GM23338 (cell line): ENCODE measurements around the gene CNNM2. TPM values are rescaled to one million over a fixed set of nuclear protein-coding genes. Genes with fewer than 3 reads are reported as not detected.

ENCODE experiments used
- ATAC-seq: fragments of 200-7000 bp; cut with Tn5 transposase; 3 replicates; pipeline ENCODE4 v1.9.1; 2020
- DNase-seq: peaks from one replicate; pipeline ENCODE4 v3.0.0-alpha.2; 2015; ENCODE audit warnings: low spot score
- H2AFZ ChIP-seq: fragments of 200-600 bp; sonication (generic); 2 replicates; pipeline ENCODE4 v1.8.0; 2016; ENCODE audit warnings: antibody characterized with exemption, mild to moderate bottlenecking, moderate library complexity
- H3F3A ChIP-seq: fragments of 200-600 bp; sonication (generic); replicated peaks from 2 replicates; pipeline ENCODE4 v1.8.0; 2017; ENCODE audit warnings: antibody characterized with exemption, mixed run types, low read depth
- H3K27ac ChIP-seq: fragments of 200-600 bp; sonication (generic); 2 replicates; pipeline ENCODE4 v1.6.1; 2016; ENCODE audit warnings: low read depth
- H3K27me3 ChIP-seq: fragments of 200-600 bp; sonication (generic); 2 replicates; pipeline ENCODE4 v1.8.0; 2016; ENCODE audit warnings: mild to moderate bottlenecking, mixed run types, moderate library complexity; ENCODE audit not compliant: insufficient read depth
- H3K36me3 ChIP-seq: fragments of 200-600 bp; sonication (generic); 2 replicates; pipeline ENCODE4 v1.8.0; 2016; ENCODE audit warnings: mild to moderate bottlenecking; ENCODE audit not compliant: insufficient read depth
- H3K4me1 ChIP-seq: fragments of 200-600 bp; sonication (generic); 2 replicates; pipeline ENCODE4 v1.8.0; 2016; ENCODE audit warnings: mild to moderate bottlenecking, moderate library complexity; ENCODE audit not compliant: insufficient read depth
- H3K4me2 ChIP-seq: fragments of 200-600 bp; sonication (generic); 2 replicates; pipeline ENCODE4 v1.7.1; 2017; ENCODE audit warnings: mixed run types
- H3K4me3 ChIP-seq: fragments of 200-600 bp; sonication (generic); 2 replicates; pipeline ENCODE4 v1.6.1; 2016; ENCODE audit warnings: mixed run types
- H3K79me2 ChIP-seq: fragments of 200-600 bp; sonication (generic); replicated peaks from 2 replicates; pipeline ENCODE4 v1.8.0; 2017; ENCODE audit warnings: mild to moderate bottlenecking; ENCODE audit not compliant: insufficient read depth
- H3K9me2 ChIP-seq: fragments of 200-600 bp; sonication (generic); 2 replicates; pipeline ENCODE4 v1.8.0; 2017; ENCODE audit not compliant: insufficient read depth
- H4K20me1 ChIP-seq: fragments of 200-600 bp; sonication (generic); replicated peaks from 2 replicates; pipeline ENCODE4 v1.8.0; 2017; ENCODE audit warnings: mild to moderate bottlenecking; ENCODE audit not compliant: insufficient read depth
- H3K27ac Mint-ChIP-seq: 2 replicates; pipeline ENCODE4 v1.8.0; 2020; ENCODE audit warnings: inconsistent platforms, mild to moderate bottlenecking, moderate library complexity, mixed read lengths
- H3K27me3 Mint-ChIP-seq: 3 replicates; pipeline ENCODE4 v1.8.0; 2022; ENCODE audit warnings: low read depth, mild to moderate bottlenecking, moderate library complexity, mixed read lengths, inconsistent platforms; ENCODE audit not compliant: insufficient read depth, poor library complexity
- H3K36me3 Mint-ChIP-seq: 3 replicates; pipeline ENCODE4 v1.8.0; 2021; ENCODE audit warnings: low read depth, mild to moderate bottlenecking, inconsistent platforms, moderate library complexity, mixed read lengths
- H3K4me1 Mint-ChIP-seq: 3 replicates; pipeline ENCODE4 v1.8.0; 2020; ENCODE audit warnings: mild to moderate bottlenecking, inconsistent platforms, mixed read lengths
- H3K4me3 Mint-ChIP-seq: 3 replicates; pipeline ENCODE4 v1.8.0; 2021; ENCODE audit warnings: moderate library complexity, mild to moderate bottlenecking, inconsistent platforms, mixed read lengths
- H3K9me3 Mint-ChIP-seq: 3 replicates; pipeline ENCODE4 v1.8.0; 2020; ENCODE audit warnings: moderate library complexity, mild to moderate bottlenecking, inconsistent platforms, mixed read lengths
- CREB1 ChIP-seq: fragments of 250-450 bp; sonication (Bioruptor Pico); IDR thresholded peaks from 2 replicates; pipeline ENCODE4 v1.5.0; 2020; ENCODE audit warnings: low read depth, mild to moderate bottlenecking, moderate library complexity
- CTCF ChIP-seq, 2 experiments: fragments of 200-600 bp in 1 of 2; sonication (generic) in 1 of 2; conservative IDR thresholded peaks; 2 replicates each; pipeline versions ENCODE4 v1.5.1 to v1.6.1; 2016 to 2017; ENCODE audit warnings: antibody characterized with exemption in 2 of 2, low read depth in 2 of 2, mild to moderate bottlenecking in 2 of 2, moderate library complexity in 1 of 2
- ETS1 ChIP-seq: IDR thresholded peaks from 2 replicates; pipeline ENCODE4 v1.6.1; 2016; ENCODE audit warnings: antibody characterized with exemption
- EZH2 ChIP-seq: fragments of 200-600 bp; sonication (generic); IDR thresholded peaks from one replicate; pipeline ENCODE4 v1.8.0; 2017; ENCODE audit warnings: antibody characterized with exemption, mild to moderate bottlenecking, low read depth; ENCODE audit not compliant: unreplicated experiment
- EZH2phosphoT487 ChIP-seq: fragments of 200-600 bp; sonication (generic); IDR thresholded peaks from one replicate; pipeline ENCODE4 v1.8.1; 2018; ENCODE audit warnings: antibody characterized with exemption; ENCODE audit not compliant: unreplicated experiment
- JUNB ChIP-seq: IDR thresholded peaks from one replicate; pipeline ENCODE4 v1.6.1; 2016; ENCODE audit warnings: antibody characterized with exemption; ENCODE audit not compliant: unreplicated experiment
- NANOG ChIP-seq: IDR thresholded peaks from 2 replicates; pipeline ENCODE4 v1.6.1; 2016; ENCODE audit warnings: antibody characterized with exemption, borderline replicate concordance
- POLR2AphosphoS5 ChIP-seq: IDR thresholded peaks from 2 replicates; pipeline ENCODE4 v1.6.1; 2016; ENCODE audit warnings: antibody characterized with exemption, low read depth
- STAT1 ChIP-seq: IDR thresholded peaks from one replicate; pipeline ENCODE4 v1.6.1; 2016; ENCODE audit warnings: antibody characterized with exemption; ENCODE audit not compliant: unreplicated experiment
- ZNF114 ChIP-seq: fragments of 250-450 bp; sonication (Bioruptor Pico); IDR thresholded peaks from 2 replicates; pipeline ENCODE4 v1.5.0; 2020; ENCODE audit warnings: mild to moderate bottlenecking, moderate library complexity
- ZNF331 ChIP-seq: fragments of 250-450 bp; sonication (Bioruptor Pico); IDR thresholded peaks from 2 replicates; pipeline ENCODE4 v1.5.0; 2020; ENCODE audit warnings: low read depth, mild to moderate bottlenecking, moderate library complexity
- ZNF462 ChIP-seq: fragments of 250-450 bp; sonication (Bioruptor Pico); IDR thresholded peaks from 2 replicates; pipeline ENCODE4 v1.5.0; 2020; ENCODE audit warnings: mild to moderate bottlenecking, moderate library complexity
- polyA plus RNA-seq: library from polyadenylated mRNA; unstranded; fragments of >200 nt; fragmentation: Nextera tagmentation; extraction: Ambion mirVana; gene quantifications from 2 replicates; pipeline ENCODE4 v1.2.1, GENCODE V29; 2016
- total RNA-seq: library from RNA; depleted of rRNA; stranded (reverse); fragments of >200 nt; shearing (Covaris generic); gene quantifications from 2 replicates; pipeline ENCODE4 v1.2.3, GENCODE V29; 2014

CNNM2 gene
- total and polyA plus RNA-seq, 2 experiments from 2014 or later, result 4.5 to 31.3 TPM

GRCh38 chr10:102900006-102900405 is 18.1 kb upstream of the CNNM2 start (continued):
- TF ChIP-seq CTCF (conservative IDR thresholded peaks at IDR 0.05; ENCODE audit: low read depth in 2 of 2) (no peak), ZNF114 (CRISPR knock-in tag) (no peak), EZH2 (no peak)

GRCh38 chr10:102904346-102904745 is 13.7 kb upstream of the CNNM2 start:
- Histone ChIP-seq H3K36me3 (no peaks in the 10 kb centered on the region), H3K9me2 (no peaks in the 10 kb centered on the region), H4K20me1 (no peaks in the 10 kb centered on the region), H3K4me1 (no peaks in the 10 kb centered on the region), H3K27me3 (no peaks in the 10 kb centered on the region), H3K4me3 (no peak overlapping the region), H3K27ac (no peak overlapping the region), H3K4me2 (no peak overlapping the region), H3K79me2 (no peaks in the 10 kb centered on the region), H3F3A (no peaks in the 10 kb centered on the region), H2AFZ (no peak overlapping the region)
- Mint-ChIP-seq H3K9me3 (no peaks in the 10 kb centered on the region), H3K27me3 (peaks cover 3% of the 10 kb centered on the region), H3K4me3 (no peak overlapping the region), H3K27ac (no peak overlapping the region), H3K36me3 (no peaks in the 10 kb centered on the region), H3K4me1 (0 out of 3 replicates have a peak, but pooled peaks cover 2% of the 10 kb centered on the region)
- TF ChIP-seq ZNF114 (CRISPR knock-in tag) (no peak), ETS1 (no peak), STAT1 (no peak), NANOG (no peak), EZH2 (no peak), CREB1 (no peak), EZH2phosphoT487 (no peak), JUNB (no peak), POLR2AphosphoS5 (no peak), ZNF331 (CRISPR knock-in tag) (no peak), ZNF462 (CRISPR knock-in tag) (no peak)
- DNase-seq (no peak), ATAC-seq (no peak)
